Stimulated activated CD4-positive, alpha-beta T cell treated with anti-CD3 and anti-CD28 coated beads, Interleukin-2, amount 100 ng/mL, for 24 hours (primary cell): ENCODE data around the gene CCDC158.

ENCODE experiments used
- DNase-seq, 2 donors: peaks; one replicate each; pipeline ENCODE4 v3.0.0-alpha.2; 2020

CCDC158 gene

GRCh38 chr4:76276813-76277212 is 144.1 kb downstream of the CCDC158 start:
- DNase-seq = no peak

DNA sequence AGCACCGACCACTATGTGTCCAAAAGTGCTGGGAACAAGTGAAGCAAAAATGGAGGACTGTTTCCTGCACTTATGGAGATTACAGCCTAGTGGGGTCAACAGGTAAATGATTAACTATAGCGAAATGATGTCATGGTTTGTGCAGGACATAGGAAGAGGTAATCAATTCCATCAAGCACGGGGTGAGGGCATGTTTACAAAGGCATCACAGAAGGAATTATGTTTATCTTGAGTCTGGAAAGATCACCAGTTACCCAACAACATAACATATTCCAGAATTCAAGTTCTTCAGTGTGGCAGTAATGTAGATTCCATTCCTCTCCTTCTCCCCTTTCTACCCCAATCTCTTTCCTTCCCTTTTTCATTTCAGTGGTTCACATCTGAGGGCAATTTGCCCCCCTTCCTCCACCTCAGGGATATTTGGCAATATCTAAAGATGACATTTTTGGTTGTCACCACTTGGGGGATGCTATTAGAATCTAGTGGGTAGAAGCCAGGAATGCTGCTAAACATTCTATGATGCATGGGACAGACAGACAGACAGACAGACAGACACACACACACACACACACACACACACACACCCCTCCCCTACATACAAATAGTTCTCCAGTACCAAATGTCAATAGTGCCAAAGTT is 145.3 kb downstream of the CCDC158 start:
- no peak for DNase-seq

DNA sequence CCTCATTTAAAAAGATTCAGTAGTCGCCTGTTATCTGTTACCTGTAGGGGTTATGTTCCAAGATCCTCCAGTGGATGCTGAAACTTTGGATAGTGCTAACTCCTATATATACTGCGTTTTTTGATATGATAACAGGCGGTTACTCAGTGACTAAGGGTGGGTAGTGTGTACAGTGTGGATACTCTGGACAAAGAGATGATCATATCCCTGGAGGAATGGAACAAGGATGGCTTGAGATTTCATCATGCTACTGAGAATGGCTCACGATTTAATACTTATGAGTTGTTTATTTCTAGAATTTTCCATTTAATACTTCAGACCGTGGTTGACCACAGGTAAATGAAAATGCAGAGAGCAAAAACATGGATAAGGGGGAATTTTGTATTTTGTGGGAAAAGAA is 147.9 kb downstream of the CCDC158 start:
- DNase-seq = no peak

GRCh38 chr4:76272582-76272981 is 148.4 kb downstream of the CCDC158 start:
- no peak for DNase-seq

- DNase-seq = no peak
Observed at GRCh38 chr4:76272073-76272472, 148.9 kb downstream of the CCDC158 start.

DNA sequence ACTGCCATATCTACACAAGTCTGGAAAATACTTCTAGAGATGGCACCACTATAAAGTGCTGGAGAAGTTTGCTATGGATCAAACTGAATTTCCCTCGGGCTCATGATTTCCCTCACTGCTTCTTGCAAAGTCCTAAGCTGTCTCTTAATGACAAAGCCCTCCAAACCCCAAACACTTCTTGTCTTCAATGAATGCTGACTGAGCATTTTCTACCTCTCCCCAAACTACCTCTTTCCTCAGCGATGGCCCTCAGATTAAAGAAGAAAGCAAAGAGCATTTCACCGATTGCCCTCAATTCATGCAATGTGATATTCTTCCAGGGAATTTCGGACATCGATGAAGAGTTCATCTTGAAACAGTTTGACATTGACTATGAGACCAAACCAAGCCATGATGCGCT is 149.7 kb downstream of the CCDC158 start:
- no peak for DNase-seq

DNA sequence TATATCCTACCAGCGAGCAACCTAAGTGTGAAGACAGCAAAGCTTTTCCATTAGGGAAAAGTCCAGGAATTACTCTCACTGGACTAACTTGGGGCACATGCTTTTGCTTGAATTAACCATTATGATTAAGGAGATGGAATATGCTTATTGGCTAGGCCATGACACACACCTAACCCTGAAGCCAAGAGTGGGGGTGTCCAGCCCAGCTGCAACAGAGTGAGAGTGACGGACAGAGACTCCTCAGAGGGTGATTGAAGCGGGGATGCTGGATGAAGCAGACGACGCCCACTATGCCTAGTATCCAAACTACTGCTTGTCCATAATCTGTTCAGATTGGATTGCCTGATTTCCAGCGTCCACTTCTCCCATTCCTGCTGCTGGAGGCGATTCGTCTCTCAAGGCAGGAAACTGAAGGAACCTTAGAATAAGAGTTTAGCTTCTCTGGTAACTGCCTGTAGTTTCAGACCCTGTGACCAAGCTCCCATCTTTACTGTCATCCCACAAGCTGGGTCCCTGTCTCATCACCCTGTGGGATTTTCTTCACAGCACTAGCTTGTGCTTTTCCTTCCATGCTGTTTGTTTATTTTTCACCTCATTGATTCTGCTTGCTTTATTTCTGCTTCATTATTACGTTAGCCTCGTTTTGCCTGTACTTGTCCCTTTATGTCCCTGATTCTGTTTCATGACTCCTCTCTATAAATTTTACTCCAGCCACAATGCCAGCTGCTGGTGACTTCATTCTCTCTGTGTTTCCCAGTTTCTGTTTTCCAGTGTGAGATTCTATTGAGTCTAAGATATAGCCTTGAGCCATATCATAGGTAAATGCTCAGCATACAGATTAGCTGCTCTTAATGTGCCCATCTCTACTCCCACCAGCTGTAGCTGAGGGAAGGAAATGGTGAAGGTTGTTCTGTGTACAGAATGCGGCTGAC is 150.4 kb downstream of the CCDC158 start:
- no peak for DNase-seq

GRCh38 chr4:76267811-76268210 is 153.1 kb downstream of the CCDC158 start:
- DNase-seq = no peak

- DNase-seq = no peak
Observed at GRCh38 chr4:76266627-76267026, 154.3 kb downstream of the CCDC158 start.

GRCh38 chr4:76265631-76266218 is 155.2 kb downstream of the CCDC158 start:
- no peak for DNase-seq
